ENCODE data around the gene FMN2.

DNA sequence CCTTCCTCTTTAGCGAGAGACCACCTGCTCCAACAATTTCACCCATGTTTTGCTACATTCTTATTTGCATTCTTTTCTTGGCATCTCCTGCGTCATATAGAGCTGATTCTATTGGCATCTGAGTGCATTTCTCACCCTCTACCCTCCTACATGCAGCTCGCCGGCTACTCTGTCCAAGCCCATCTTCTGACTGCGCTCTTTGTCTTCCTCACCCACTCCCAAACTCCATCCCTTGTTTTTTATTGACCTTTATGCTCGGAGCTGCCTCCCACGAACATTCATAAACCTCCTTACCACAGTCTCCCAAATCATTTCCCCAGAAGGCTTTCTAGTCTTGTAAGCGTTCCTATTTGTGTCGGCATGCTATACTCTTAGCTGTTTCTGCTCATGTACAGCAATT lies 33.6 kb upstream of the FMN2 start:
- TF ChIP-seq, protein P1, sequence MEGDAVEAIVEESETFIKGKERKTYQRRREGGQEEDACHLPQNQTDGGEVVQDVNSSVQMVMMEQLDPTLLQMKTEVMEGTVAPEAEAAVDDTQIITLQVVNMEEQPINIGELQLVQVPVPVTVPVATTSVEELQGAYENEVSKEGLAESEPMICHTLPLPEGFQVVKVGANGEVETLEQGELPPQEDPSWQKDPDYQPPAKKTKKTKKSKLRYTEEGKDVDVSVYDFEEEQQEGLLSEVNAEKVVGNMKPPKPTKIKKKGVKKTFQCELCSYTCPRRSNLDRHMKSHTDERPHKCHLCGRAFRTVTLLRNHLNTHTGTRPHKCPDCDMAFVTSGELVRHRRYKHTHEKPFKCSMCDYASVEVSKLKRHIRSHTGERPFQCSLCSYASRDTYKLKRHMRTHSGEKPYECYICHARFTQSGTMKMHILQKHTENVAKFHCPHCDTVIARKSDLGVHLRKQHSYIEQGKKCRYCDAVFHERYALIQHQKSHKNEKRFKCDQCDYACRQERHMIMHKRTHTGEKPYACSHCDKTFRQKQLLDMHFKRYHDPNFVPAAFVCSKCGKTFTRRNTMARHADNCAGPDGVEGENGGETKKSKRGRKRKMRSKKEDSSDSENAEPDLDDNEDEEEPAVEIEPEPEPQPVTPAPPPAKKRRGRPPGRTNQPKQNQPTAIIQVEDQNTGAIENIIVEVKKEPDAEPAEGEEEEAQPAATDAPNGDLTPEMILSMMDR (IDR thresholded peaks at IDR 0.05) = no peak
- TF ChIP-seq POLR2A (IDR thresholded peaks at IDR 0.05) = no peak

Data from body of pancreas (tissue), 4 donors.